Endothelial cell of umbilical vein (primary cell): ENCODE results near the gene TEX22. TPM values are rescaled to one million over a fixed set of nuclear protein-coding genes. Genes with fewer than 3 reads are reported as not detected.

Source experiments
- BruUV-seq: library from RNA; stranded (reverse); fragments of 400-500 nt; replicated peaks from 2 replicates; lab custom pipeline; 2021; lab: Mats Ljungman, UMichigan
- CTCF ChIA-PET: fragments of 300-600, 350-600 bp; sonication (Branson Sonifier 250); formaldehyde crosslinking; loops from one replicate; lab custom pipeline; 2021; ENCODE audit warnings: antibody characterized with exemption, inconsistent platforms; lab: Charles Lee
- POLR2A ChIA-PET: fragments of 300-600, 350-600 bp; sonication (Branson Sonifier 250); formaldehyde crosslinking; loops from one replicate; lab custom pipeline; 2021; ENCODE audit warnings: antibody characterized with exemption, inconsistent platforms; lab: Charles Lee
- DNase-seq: peaks from one replicate; pipeline ENCODE4 v3.0.0-alpha.2; 2011; ENCODE audit warnings: low read depth, low spot score
- FAIRE-seq: peaks from 2 replicates; lab custom pipeline; 2011; peaks lifted over from hg19 to GRCh38; lab: Jason Lieb, UNC
- H2AFZ ChIP-seq: 2 replicates; pipeline ENCODE4 v1.6.0; 2012; ENCODE audit warnings: low read depth, low read length, control low read depth, inconsistent platforms
- H3K27ac ChIP-seq: 2 replicates; pipeline ENCODE4 v1.5.1; 2011; ENCODE audit warnings: low read depth, mild to moderate bottlenecking, control low read depth, low read length, moderate library complexity; ENCODE audit not compliant: insufficient read depth
- H3K27me3 ChIP-seq, 2 experiments: 2 replicates each; pipeline versions ENCODE4 v1.6.0 to v1.6.1; 2011; ENCODE audit warnings: low read length in 2 of 2, mixed read lengths in 1 of 2; ENCODE audit not compliant: control insufficient read depth in 2 of 2, insufficient read depth in 2 of 2
- H3K36me3 ChIP-seq, 2 experiments: 2 replicates in 1 of 2; 3 replicates in 1 of 2; pipeline ENCODE4 v1.5.1; 2011; ENCODE audit warnings: low read length in 2 of 2, mild to moderate bottlenecking in 1 of 2, moderate library complexity in 1 of 2; ENCODE audit not compliant: control insufficient read depth in 2 of 2, insufficient read depth in 2 of 2; ENCODE audit errors: extremely low read depth in 1 of 2
- H3K4me1 ChIP-seq: 3 replicates; pipeline ENCODE4 v1.5.1; 2011; ENCODE audit warnings: mild to moderate bottlenecking, low read length; ENCODE audit not compliant: control insufficient read depth, insufficient read depth; ENCODE audit errors: extremely low read depth
- H3K4me2 ChIP-seq: 2 replicates; pipeline ENCODE4 v1.6.1; 2011; ENCODE audit warnings: low read length, control low read depth, mixed read lengths; ENCODE audit not compliant: insufficient read depth
- H3K4me3 ChIP-seq, 3 experiments: fragments of 200-600 bp in 1 of 3; sonication (generic), shearing (Covaris generic) in 1 of 3; replicated peaks in 1 of 3; 2 replicates each; pipeline ENCODE4 v1.5.1; 2011 to 2016; ENCODE audit warnings: control low read depth in 3 of 3, low read length in 3 of 3, mild to moderate bottlenecking in 2 of 3, inconsistent platforms in 1 of 3, low read depth in 1 of 3, moderate library complexity in 1 of 3; ENCODE audit not compliant: insufficient read depth in 1 of 3
- H3K79me2 ChIP-seq: 2 replicates; pipeline ENCODE4 v1.6.0; 2012; ENCODE audit warnings: low read length, inconsistent platforms; ENCODE audit not compliant: control insufficient read depth, insufficient read depth
- H3K9ac ChIP-seq: replicated peaks from 2 replicates; pipeline ENCODE3; 2011; ENCODE audit warnings: low read length, control low read depth; ENCODE audit not compliant: insufficient read depth; ENCODE audit errors: extremely low read depth
- H3K9me1 ChIP-seq: replicated peaks from 3 replicates; pipeline ENCODE4 v1.6.0; 2011; ENCODE audit warnings: mild to moderate bottlenecking, low read length; ENCODE audit not compliant: control insufficient read depth, insufficient read depth; ENCODE audit errors: extremely low read depth
- H3K9me3 ChIP-seq: replicated peaks from 2 replicates; pipeline ENCODE4 v1.5.1; 2012; ENCODE audit warnings: low read length, inconsistent platforms; ENCODE audit not compliant: control insufficient read depth, insufficient read depth
- H4K20me1 ChIP-seq: replicated peaks from 2 replicates; pipeline ENCODE3; 2011; ENCODE audit warnings: mild to moderate bottlenecking, low read length; ENCODE audit not compliant: control insufficient read depth, insufficient read depth; ENCODE audit errors: extremely low read depth
- CTCF ChIP-seq, 2 donors: IDR thresholded peaks; 1 replicate in 1 of 2; 2 replicates in 1 of 2; pipeline ENCODE4 v1.5.1; 2011; ENCODE audit warnings: low read length in 2 of 2, mild to moderate bottlenecking in 2 of 2, moderate library complexity in 2 of 2, control low read depth in 1 of 2, inconsistent platforms in 1 of 2, low read depth in 1 of 2; ENCODE audit not compliant: insufficient read depth in 1 of 2; ENCODE audit errors: extremely low read depth in 1 of 2
- EZH2 ChIP-seq: IDR thresholded peaks from 2 replicates; pipeline ENCODE4 v1.6.1; 2012; ENCODE audit warnings: borderline replicate concordance, low read depth, mild to moderate bottlenecking, moderate library complexity, low read length, inconsistent platforms; ENCODE audit not compliant: severe bottlenecking
- FOS ChIP-seq: IDR thresholded peaks from 2 replicates; pipeline ENCODE4 v1.6.1; 2011; ENCODE audit warnings: mild to moderate bottlenecking, low read length, moderate library complexity, borderline replicate concordance; ENCODE audit not compliant: insufficient read depth
- GATA2 ChIP-seq: IDR thresholded peaks from 2 replicates; pipeline ENCODE4 v1.7.0; 2011; ENCODE audit warnings: low read depth, mild to moderate bottlenecking, moderate library complexity, mixed read lengths, low read length; ENCODE audit not compliant: insufficient read length, insufficient read depth
- JUN ChIP-seq: IDR thresholded peaks from 2 replicates; pipeline ENCODE4 v1.6.1; 2011; ENCODE audit warnings: borderline replicate concordance, low read depth; ENCODE audit not compliant: insufficient read length, insufficient read depth
- MAX ChIP-seq: IDR thresholded peaks from 2 replicates; pipeline ENCODE4 v1.6.1; 2011; ENCODE audit not compliant: insufficient read depth, insufficient read length
- MYC ChIP-seq: IDR thresholded peaks from one replicate; pipeline ENCODE4 v1.6.1; 2011; ENCODE audit warnings: mild to moderate bottlenecking, low read depth, low read length
- POLR2A ChIP-seq: IDR thresholded peaks from 2 replicates; pipeline ENCODE4 v1.6.1; 2012; ENCODE audit warnings: low read depth, mild to moderate bottlenecking, control low read depth, low read length
- POLR2AphosphoS5 ChIP-seq: IDR thresholded peaks from 2 replicates; pipeline ENCODE4 v1.6.1; 2012; ENCODE audit warnings: low read depth, mild to moderate bottlenecking, control low read depth, low read length, moderate library complexity; ENCODE audit not compliant: insufficient read depth
- dilution Hi-C: fragments of 300-500 bp; cut with MboI; formaldehyde crosslinking; loops from one replicate; pipeline ENCODE4 v1.15.0; 2019; ENCODE audit warnings: low sequenced_read_pairs; ENCODE audit not compliant: extremely low pct_ligation_motif_present
- intact Hi-C: fragments of 100-400 bp; cut with micrococcal nuclease; formaldehyde crosslinking; loops from one replicate; pipeline ENCODE4 v1.10.0; 2022
- polyA plus RNA-seq, 4 experiments: library from polyadenylated mRNA; depleted of rRNA in 3 of 4; stranded (reverse) in 3 of 4; unstranded in 1 of 4; fragments of >200 nt; gene quantifications; 2 replicates each; pipeline versions ENCODE4 v1.2.1 to v1.2.3, GENCODE V29; 2011 to 2012; ENCODE audit warnings: missing spikeins in 1 of 4
- total RNA-seq: library from RNA; stranded (reverse); gene quantifications from 2 replicates; pipeline ENCODE4 v1.2.3, GENCODE V29; 2021

The TEX22 gene
- total and polyA plus RNA-seq, 2 donors (not counting 3 experiments of a cell fraction or from before 2014, with no cell fraction given), result 0.06 to 1.1 TPM

GRCh38 chr14:105363847-105364708, 34.3 kb upstream of the TEX22 start:
- FAIRE-seq (no peak), DNase-seq (no peak)
- Histone ChIP-seq H3K79me2 (no peaks in the 10 kb centered on the region), H3K9me3 (no peaks in the 10 kb centered on the region), H3K27ac (no peak overlapping the region), H3K9me1 (no peaks in the 10 kb centered on the region), H4K20me1 (no peaks in the 10 kb centered on the region), H3K4me2 (no peak overlapping the region), H2AFZ (no peak overlapping the region), H3K27me3 (no peaks in the 10 kb centered on the region), H3K4me1 (no peaks in the 10 kb centered on the region), H3K9ac (no peak overlapping the region), H3K4me3 (no peak overlapping the region), H3K36me3 (peaks cover 0 to 4% of the 10 kb centered on the region in 2 experiments)
- intact Hi-C loops (no loop called here), dilution Hi-C loops (no loop called here)
- CTCF ChIA-PET, result interaction anchor here (1.3 kb wide), 1 partner anchor 126 kb away, joined by 5 read pairs; no protein-coding TSS in a partner anchor
- BruUV-seq, result no TSS peak
- POLR2A ChIA-PET, result no interaction called here
- TF ChIP-seq FOS (no peak), MYC (no peak), EZH2 (no peak), MAX (no peak), GATA2 (no peak), JUN (no peak), CTCF (IDR thresholded peaks at IDR 0.05; ENCODE audit: extremely low read depth in 1 of 2, insufficient read depth in 1 of 2, low read depth in 1 of 2, low read length in 2 of 2) (no peak), POLR2AphosphoS5 (no peak), POLR2A (no peak)
